Measurements from ENCODE around the gene SLC22A12. TPM values are rescaled to one million over a fixed set of nuclear protein-coding genes. Genes with fewer than 3 reads are reported as not detected.

SLC22A12 gene
- total RNA-seq, 1 donor from 2014 or later = not detected

GRCh38 chr11:64564947-64565889 is 25.8 kb upstream of the SLC22A12 start:
- TF ChIP-seq CTCF (IDR thresholded peaks at IDR 0.05) = no peak
- H3K27me3 ChIP-seq (ENCODE audit: low read depth) = peaks cover 3% of the 10 kb centered on the region
- intact Hi-C loops (cut with DNase I) = no loop called here
- DNase-seq = peak; percentile 34
- no peaks in the 10 kb centered on the region for H3K9me3 ChIP-seq
- no peak overlapping the region for H3K27ac ChIP-seq
- ATAC-seq = no peak
- H3K4me3 ChIP-seq = no peak overlapping the region
- H3K36me3 ChIP-seq = no peaks in the 10 kb centered on the region
- no peaks in the 10 kb centered on the region for H3K4me1 ChIP-seq

GRCh38 chr11:64566042-64566914 is 24.7 kb upstream of the SLC22A12 start:
- H3K4me1 ChIP-seq = no peaks in the 10 kb centered on the region
- intact Hi-C loops (cut with DNase I) = no loop called here

DNA sequence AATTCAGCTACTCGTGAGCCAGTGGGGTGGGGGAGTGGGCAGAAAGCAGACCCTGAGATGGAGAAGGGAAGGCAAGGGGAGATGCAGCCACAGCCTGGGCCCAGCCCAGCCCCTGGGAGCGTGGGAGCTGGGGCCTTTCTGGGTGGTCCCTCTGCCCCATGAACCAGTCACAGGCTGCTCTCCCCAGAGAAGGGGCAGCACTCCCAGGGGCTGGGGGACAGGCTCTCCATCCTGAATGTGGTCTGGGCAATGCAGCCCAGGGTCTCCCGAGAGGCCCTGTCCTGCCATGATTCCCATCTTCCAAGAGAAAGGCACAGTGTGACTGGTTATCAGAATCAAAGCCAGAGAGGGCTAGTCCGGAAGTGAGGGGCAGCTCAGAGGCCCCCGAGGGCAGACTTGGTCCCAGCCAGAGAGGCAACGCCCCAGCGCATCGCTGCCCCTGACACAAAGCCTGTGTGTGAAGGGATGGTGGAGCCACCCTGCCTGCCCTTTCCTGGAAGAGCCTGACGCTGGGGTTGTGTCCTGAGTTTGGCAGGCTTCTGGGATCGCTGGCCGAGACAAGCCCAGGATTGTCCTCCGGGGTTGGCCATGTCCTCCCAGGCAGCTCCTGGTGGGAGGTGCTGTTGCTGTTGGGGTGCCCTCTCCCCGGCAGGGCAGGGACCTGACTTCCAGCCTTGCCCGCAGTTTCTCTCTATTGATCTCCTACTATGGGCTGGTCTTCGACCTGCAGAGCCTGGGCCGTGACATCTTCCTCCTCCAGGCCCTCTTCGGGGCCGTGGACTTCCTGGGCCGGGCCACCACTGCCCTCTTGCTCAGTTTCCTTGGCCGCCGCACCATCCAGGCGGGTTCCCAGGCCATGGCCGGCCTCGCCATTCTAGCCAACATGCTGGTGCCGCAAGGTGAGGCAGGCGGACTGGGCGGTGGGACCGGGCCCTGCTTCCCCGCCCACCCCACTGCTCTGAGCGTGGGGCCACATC is 23.8 kb upstream of the SLC22A12 start:
- DNase-seq (peak; percentile 36), ATAC-seq (no peak)
- intact Hi-C loops (cut with DNase I) = no loop called here
- no peaks in the 10 kb centered on the region for H3K36me3 ChIP-seq
- no peak overlapping the region for H3K4me3 ChIP-seq
- H3K27me3 ChIP-seq (ENCODE audit: low read depth) = no peaks in the 10 kb centered on the region
- no peaks in the 10 kb centered on the region for H3K4me1 ChIP-seq
- TF ChIP-seq CTCF (IDR thresholded peaks at IDR 0.05) = no peak
- no peaks in the 10 kb centered on the region for H3K9me3 ChIP-seq
- no peak overlapping the region for H3K27ac ChIP-seq

More at GRCh38 chr11:64566042-64566914, 24.7 kb upstream of the SLC22A12 start:
- Histone ChIP-seq H3K27ac (no peak overlapping the region), H3K27me3 (ENCODE audit: low read depth) (no peaks in the 10 kb centered on the region), H3K9me3 (no peaks in the 10 kb centered on the region), H3K4me3 (no peak overlapping the region), H3K36me3 (no peaks in the 10 kb centered on the region)
- DNase-seq = peak; percentile 55
- TF ChIP-seq CTCF (IDR thresholded peaks at IDR 0.05) = no peak
- peak; percentile 63 to 73 for ATAC-seq

GRCh38 chr11:64568041-64568571 is 22.9 kb upstream of the SLC22A12 start:
- H3K4me1 ChIP-seq = no peaks in the 10 kb centered on the region
- no peak overlapping the region for H3K4me3 ChIP-seq
- DNase-seq (peak; percentile 41), ATAC-seq (no peak)
- H3K36me3 ChIP-seq = no peaks in the 10 kb centered on the region
- no peaks in the 10 kb centered on the region for H3K27me3 ChIP-seq (ENCODE audit: low read depth)
- no peak overlapping the region for H3K27ac ChIP-seq
- intact Hi-C loops (cut with DNase I) = no loop called here
- H3K9me3 ChIP-seq = no peaks in the 10 kb centered on the region
- no peak for TF ChIP-seq CTCF (IDR thresholded peaks at IDR 0.05)
